DOHH2 (cell line): ENCODE measurements around the gene PCBD2.

Experiments used
- H3F3A ChIP-seq: fragments of 200-600 bp; sonication (generic), shearing (Covaris generic); 2 replicates; pipeline ENCODE4 v1.6.0; 2016; ENCODE audit warnings: antibody characterized with exemption, mild to moderate bottlenecking; ENCODE audit not compliant: control insufficient read depth, insufficient read depth
- H3K27ac ChIP-seq: fragments of 200-600 bp; sonication (generic); 2 replicates; pipeline ENCODE4 v1.5.1; 2014; ENCODE audit warnings: low read depth, mild to moderate bottlenecking, low read length, moderate library complexity
- H3K27me3 ChIP-seq: fragments of 200-600 bp; sonication (generic); 2 replicates; pipeline ENCODE4 v1.6.1; 2014; ENCODE audit warnings: mild to moderate bottlenecking, low read length, mixed read lengths; ENCODE audit not compliant: control insufficient read depth
- H3K36me3 ChIP-seq: fragments of 200-600 bp; sonication (generic); 2 replicates; pipeline ENCODE4 v1.6.1; 2014; ENCODE audit warnings: mild to moderate bottlenecking, low read length, moderate library complexity, mixed read lengths; ENCODE audit not compliant: control insufficient read depth
- H3K4me1 ChIP-seq: fragments of 200-600 bp; sonication (generic); 2 replicates; pipeline ENCODE4 v1.6.1; 2014; ENCODE audit warnings: mild to moderate bottlenecking, low read length, mixed read lengths; ENCODE audit not compliant: control insufficient read depth
- H3K4me2 ChIP-seq: fragments of 200-600 bp; sonication (generic); 2 replicates; pipeline ENCODE4 v1.6.0; 2014; ENCODE audit warnings: mild to moderate bottlenecking, low read length, moderate library complexity
- H3K4me3 ChIP-seq: fragments of 200-600 bp; sonication (generic); 2 replicates; pipeline ENCODE4 v1.5.1; 2014; ENCODE audit warnings: mild to moderate bottlenecking, low read length, mixed read lengths
- H3K79me2 ChIP-seq: fragments of 200-600 bp; sonication (generic); 2 replicates; pipeline ENCODE4 v1.6.1; 2014; ENCODE audit warnings: mild to moderate bottlenecking, low read length, mixed read lengths; ENCODE audit not compliant: control insufficient read depth
- H3K9me2 ChIP-seq: fragments of 200-600 bp; sonication (generic); replicated peaks from 2 replicates; pipeline ENCODE4 v1.6.1; 2014; ENCODE audit warnings: mild to moderate bottlenecking, low read length, mixed read lengths; ENCODE audit not compliant: control insufficient read depth
- H3K9me3 ChIP-seq: fragments of 200-600 bp; sonication (generic); 2 replicates; pipeline ENCODE4 v1.6.1; 2014; ENCODE audit warnings: antibody characterized with exemption, low read length, mixed read lengths; ENCODE audit not compliant: control insufficient read depth, insufficient read depth
- H4K20me1 ChIP-seq: fragments of 200-600 bp; sonication (generic); 2 replicates; pipeline ENCODE4 v1.6.0; 2014; ENCODE audit warnings: low read depth, mild to moderate bottlenecking, antibody characterized with exemption, low read length, moderate library complexity; ENCODE audit not compliant: control insufficient read depth, insufficient read depth
- EZH2phosphoT487 ChIP-seq: fragments of 200-600 bp; sonication (generic); IDR thresholded peaks from 2 replicates; pipeline ENCODE4 v1.6.1; 2017; ENCODE audit warnings: borderline replicate concordance, mild to moderate bottlenecking, antibody characterized with exemption, low read length, moderate library complexity, mixed read lengths
- TF ChIP-seq, protein P1 (sequence below): fragments of 200-600 bp; sonication (generic); IDR thresholded peaks from one replicate; pipeline ENCODE4 v1.5.1; 2014; ENCODE audit warnings: antibody characterized with exemption, mild to moderate bottlenecking, low read depth, low read length; ENCODE audit not compliant: poor library complexity, severe bottlenecking

The PCBD2 gene

DNA sequence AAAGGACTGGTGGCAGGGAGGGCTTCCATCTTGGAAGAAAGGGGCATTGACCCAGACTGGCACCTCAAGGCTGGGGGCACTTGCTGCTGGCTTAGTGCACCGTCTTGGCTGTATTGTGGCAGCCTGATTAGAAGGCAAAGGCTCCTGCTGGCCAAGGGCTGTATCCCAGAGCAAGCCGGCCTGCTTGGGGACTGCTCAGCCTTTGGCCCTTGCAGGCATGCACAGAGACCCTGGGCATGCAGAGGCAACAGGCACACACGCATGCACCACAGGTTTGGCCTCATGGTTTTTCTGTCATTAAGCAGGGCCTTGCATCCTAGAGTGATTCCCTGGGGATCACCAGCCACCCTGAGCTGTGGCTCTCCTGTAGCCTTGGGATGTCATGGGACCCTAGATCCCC is 100.1 kb downstream of the PCBD2 start:
- no peaks in the 10 kb centered on the region for H3K9me2 ChIP-seq
- H3K4me2 ChIP-seq: no peak overlapping the region
- no peaks in the 10 kb centered on the region for H3K36me3 ChIP-seq
- H3K4me1 ChIP-seq: no peaks in the 10 kb centered on the region
- H4K20me1 ChIP-seq: no peaks in the 10 kb centered on the region
- H3K4me3 ChIP-seq: no peak overlapping the region
- no peak for TF ChIP-seq EZH2phosphoT487
- TF ChIP-seq, protein P1, sequence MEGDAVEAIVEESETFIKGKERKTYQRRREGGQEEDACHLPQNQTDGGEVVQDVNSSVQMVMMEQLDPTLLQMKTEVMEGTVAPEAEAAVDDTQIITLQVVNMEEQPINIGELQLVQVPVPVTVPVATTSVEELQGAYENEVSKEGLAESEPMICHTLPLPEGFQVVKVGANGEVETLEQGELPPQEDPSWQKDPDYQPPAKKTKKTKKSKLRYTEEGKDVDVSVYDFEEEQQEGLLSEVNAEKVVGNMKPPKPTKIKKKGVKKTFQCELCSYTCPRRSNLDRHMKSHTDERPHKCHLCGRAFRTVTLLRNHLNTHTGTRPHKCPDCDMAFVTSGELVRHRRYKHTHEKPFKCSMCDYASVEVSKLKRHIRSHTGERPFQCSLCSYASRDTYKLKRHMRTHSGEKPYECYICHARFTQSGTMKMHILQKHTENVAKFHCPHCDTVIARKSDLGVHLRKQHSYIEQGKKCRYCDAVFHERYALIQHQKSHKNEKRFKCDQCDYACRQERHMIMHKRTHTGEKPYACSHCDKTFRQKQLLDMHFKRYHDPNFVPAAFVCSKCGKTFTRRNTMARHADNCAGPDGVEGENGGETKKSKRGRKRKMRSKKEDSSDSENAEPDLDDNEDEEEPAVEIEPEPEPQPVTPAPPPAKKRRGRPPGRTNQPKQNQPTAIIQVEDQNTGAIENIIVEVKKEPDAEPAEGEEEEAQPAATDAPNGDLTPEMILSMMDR: no peak
- no peaks in the 10 kb centered on the region for H3K9me3 ChIP-seq
- H3K27me3 ChIP-seq: no peaks in the 10 kb centered on the region
- H3F3A ChIP-seq: no peaks in the 10 kb centered on the region
- no peaks in the 10 kb centered on the region for H3K79me2 ChIP-seq
- no peak overlapping the region for H3K27ac ChIP-seq

DNA sequence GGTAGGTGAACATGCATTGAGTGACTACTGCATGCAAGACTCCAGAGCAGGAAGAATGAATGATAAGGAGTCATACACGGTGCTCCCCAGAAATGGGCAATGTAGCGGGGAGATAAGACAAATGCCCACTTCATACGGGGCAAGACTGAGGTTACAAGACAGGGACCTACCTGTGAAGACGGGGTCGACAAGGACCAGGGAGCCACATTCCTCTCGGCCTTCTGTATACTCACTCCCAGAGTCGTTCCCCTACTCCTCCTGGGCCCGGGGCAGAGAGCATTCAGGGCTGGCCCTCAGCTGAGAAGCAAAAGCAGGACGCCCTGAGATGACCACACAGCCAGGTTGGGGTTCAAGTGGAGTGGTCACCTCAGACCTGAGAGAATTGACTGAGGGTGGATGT is 102.4 kb downstream of the PCBD2 start:
- Histone ChIP-seq H3K4me3 (no peak overlapping the region), H3K27ac (no peak overlapping the region), H4K20me1 (no peaks in the 10 kb centered on the region), H3K27me3 (no peaks in the 10 kb centered on the region), H3F3A (no peaks in the 10 kb centered on the region), H3K9me2 (no peaks in the 10 kb centered on the region), H3K36me3 (no peaks in the 10 kb centered on the region), H3K79me2 (no peaks in the 10 kb centered on the region), H3K4me2 (no peak overlapping the region), H3K4me1 (no peaks in the 10 kb centered on the region), H3K9me3 (no peaks in the 10 kb centered on the region)
- TF ChIP-seq EZH2phosphoT487: no peak
- TF ChIP-seq, protein P1: no peak

DNA sequence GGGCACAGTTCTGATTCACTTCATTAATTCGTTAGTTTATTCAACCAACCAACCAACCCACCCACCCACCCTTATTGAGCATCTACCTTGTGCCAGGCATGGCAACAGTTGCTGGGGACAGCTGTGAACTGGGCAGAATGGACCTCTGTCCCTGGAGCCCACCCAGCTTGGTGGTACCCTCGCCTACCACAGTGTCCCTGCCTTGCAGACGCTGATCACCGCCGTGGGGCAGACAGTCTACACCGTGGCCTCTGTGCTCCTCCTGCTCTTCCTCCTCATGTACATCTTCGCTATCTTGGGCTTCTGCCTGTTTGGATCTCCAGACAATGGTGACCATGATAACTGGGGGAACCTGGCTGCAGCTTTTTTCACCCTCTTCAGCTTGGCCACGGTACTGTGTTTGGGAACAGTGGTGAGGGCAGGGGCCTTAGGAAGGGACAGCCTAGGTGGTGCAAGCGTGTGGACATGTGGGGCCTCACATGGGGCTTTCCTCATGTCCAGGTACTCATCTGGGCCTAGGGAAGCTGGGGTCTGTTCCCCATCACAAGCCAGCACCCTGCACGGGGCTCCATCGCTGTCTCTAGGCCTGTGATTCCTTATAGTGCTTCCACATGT is 102.9 kb downstream of the PCBD2 start:
- no peaks in the 10 kb centered on the region for H3F3A ChIP-seq
- H3K27me3 ChIP-seq: no peaks in the 10 kb centered on the region
- no peak overlapping the region for H3K27ac ChIP-seq

More for the DNA sequence above, 102.9 kb downstream of the PCBD2 start:
- no peaks in the 10 kb centered on the region for H3K9me3 ChIP-seq
- no peaks in the 10 kb centered on the region for H3K36me3 ChIP-seq
- H3K4me1 ChIP-seq: no peaks in the 10 kb centered on the region
- H3K9me2 ChIP-seq: no peaks in the 10 kb centered on the region
- no peak overlapping the region for H3K4me3 ChIP-seq
- H3K79me2 ChIP-seq: no peaks in the 10 kb centered on the region
- H4K20me1 ChIP-seq: no peaks in the 10 kb centered on the region
- no peak overlapping the region for H3K4me2 ChIP-seq
- TF ChIP-seq, protein P1: no peak
- no peak for TF ChIP-seq EZH2phosphoT487
